K562 (cell line): Measurements from ENCODE around the gene POLR2A. TPM values are rescaled to one million over a fixed set of nuclear protein-coding genes. Genes with fewer than 3 reads are reported as not detected.

Experiments
- CUX1 ChIP-seq: fragments of 200-800 bp; sonication (Bioruptor generic); IDR thresholded peaks from 2 replicates; pipeline ENCODE4 v1.6.1; 2016; ENCODE audit warnings: missing genetic modification characterization, missing compliant biosample characterization
- FUS ChIP-seq: fragments of 200-400 bp; formaldehyde crosslinking; optimal IDR thresholded peaks from 2 replicates; pipeline ENCODE3; 2017; ENCODE audit warnings: low read depth, low read length
- HDAC2 ChIP-seq: fragments of 450-650 bp; IDR thresholded peaks from 2 replicates; pipeline ENCODE4 v1.6.1; 2016; ENCODE audit warnings: mild to moderate bottlenecking
- HMBOX1 ChIP-seq: sonication (generic); IDR thresholded peaks from 2 replicates; pipeline ENCODE4 v1.6.1; 2016
- JUND ChIP-seq, 2 experiments: IDR thresholded peaks; 2 replicates in 1 of 2; 3 replicates in 1 of 2; pipeline ENCODE4 v1.6.1; 2011; ENCODE audit warnings: borderline replicate concordance in 2 of 2, low read depth in 2 of 2, low read length in 2 of 2, improper control_type of control experiment in 1 of 2, missing biosample characterization in 1 of 2, missing genetic modification characterization in 1 of 2, missing genetic modification reagents in 1 of 2
- KAT7 ChIP-seq: sonication (generic); formaldehyde crosslinking; IDR thresholded peaks from 2 replicates; pipeline ENCODE4 v1.8.0; 2022; ENCODE audit warnings: missing genetic modification reagents, mild to moderate bottlenecking, borderline replicate concordance
- KDM1A ChIP-seq, 2 experiments: fragments of 450-650 bp; IDR thresholded peaks; 2 replicates each; pipeline ENCODE4 v1.6.1; 2016; ENCODE audit warnings: mild to moderate bottlenecking in 2 of 2
- MEF2A ChIP-seq: IDR thresholded peaks from 2 replicates; pipeline ENCODE4 v1.6.1; 2011; ENCODE audit warnings: low read depth, mild to moderate bottlenecking, low read length, moderate library complexity; ENCODE audit not compliant: control insufficient read depth
- NFXL1 ChIP-seq: fragments of 450-650 bp; formaldehyde crosslinking; IDR thresholded peaks from 2 replicates; pipeline ENCODE4 v1.4.0; 2021; ENCODE audit warnings: mild to moderate bottlenecking
- NR2C2 ChIP-seq, 2 experiments: fragments of 200-800 bp in 1 of 2; sonication (Bioruptor generic) in 1 of 2; sonication (generic) in 1 of 2; formaldehyde crosslinking in 1 of 2; IDR thresholded peaks; 2 replicates each; pipeline versions ENCODE4 v1.6.1 to v1.8.0; 2016 to 2022; ENCODE audit warnings: mild to moderate bottlenecking in 1 of 2, missing compliant biosample characterization in 1 of 2, missing genetic modification characterization in 1 of 2, missing genetic modification reagents in 1 of 2
- SMAD4 ChIP-seq: fragments of 250-450 bp; sonication (Bioruptor Pico); conservative IDR thresholded peaks from 2 replicates; pipeline ENCODE4 v1.8.0; 2021; ENCODE audit warnings: inconsistent platforms, mild to moderate bottlenecking, moderate library complexity
- SMARCB1 ChIP-seq: IDR thresholded peaks from 2 replicates; pipeline ENCODE4 v1.6.1; 2011; ENCODE audit warnings: improper control_type of control experiment, low read depth; ENCODE audit not compliant: insufficient read length
- SRSF7 ChIP-seq: fragments of 200-400 bp; formaldehyde crosslinking; optimal IDR thresholded peaks from 2 replicates; pipeline ENCODE3; 2017; ENCODE audit warnings: mild to moderate bottlenecking, low read depth, low read length
- TFAM ChIP-seq: fragments of 250-450 bp; sonication (Bioruptor Pico); conservative IDR thresholded peaks from 2 replicates; pipeline ENCODE4 v1.5.0; 2021; ENCODE audit warnings: mild to moderate bottlenecking, moderate library complexity
- TFE3 ChIP-seq: fragments of 450-650 bp; formaldehyde crosslinking; IDR thresholded peaks from 2 replicates; pipeline ENCODE4 v1.4.0; 2020; ENCODE audit warnings: mild to moderate bottlenecking, mixed read lengths
- polyA plus RNA-seq, 8 experiments: library from polyadenylated mRNA; depleted of rRNA in 4 of 8; stranded (reverse) in 5 of 8; unstranded in 3 of 8; fragments of >200 nt; fragmentation: Nextera tagmentation in 2 of 8; fragmentation: Illumina TruSeq in 1 of 8; extraction: Ambion mirVana in 2 of 8; extraction: Trizol in 1 of 8; gene quantifications; 2 replicates each; pipeline versions ENCODE4 v1.2.1 to v1.2.3, GENCODE V29; 2011 to 2014; ENCODE audit warnings: inconsistent platforms in 1 of 8, missing spikeins in 1 of 8
- total RNA-seq, 7 experiments: library from RNA; depleted of rRNA in 6 of 7; stranded (reverse); fragments of >200 nt in 6 of 7; fragmentation: Illumina TruSeq in 2 of 7; extraction: Trizol in 2 of 7; gene quantifications; 2 replicates each; pipeline versions ENCODE4 v1.2.1 to v1.2.3, GENCODE V29; 2011 to 2021; ENCODE audit warnings: low replicate concordance in 1 of 7
- TF ChIP-seq, protein P1 (sequence below): fragments of 250-450 bp; sonication (Bioruptor Pico); IDR thresholded peaks from 2 replicates; pipeline ENCODE4 v1.4.0; 2020; ENCODE audit warnings: mild to moderate bottlenecking, moderate library complexity, borderline replicate concordance

The POLR2A gene
- total and polyA plus RNA-seq, 9 of the 15 experiments (the other 6 are each of a cell fraction or from before 2014, with no cell fraction given) = 1.3 to 109 (median 12.4) TPM

- TF ChIP-seq SMARCB1 = no peak
- no peak for TF ChIP-seq MEF2A
- no peak for TF ChIP-seq KAT7
- TF ChIP-seq HDAC2 = 0 out of 2 replicates have a peak, but pooled peaks have one; percentile 29
- TF ChIP-seq SMAD4 (CRISPR knock-in tag) = no peak
- TF ChIP-seq KDM1A (IDR thresholded peaks at IDR 0.05) = peak; percentile 74 to 86
- no peak for TF ChIP-seq TFE3
- TF ChIP-seq TFAM = no peak
- TF ChIP-seq, protein P1, sequence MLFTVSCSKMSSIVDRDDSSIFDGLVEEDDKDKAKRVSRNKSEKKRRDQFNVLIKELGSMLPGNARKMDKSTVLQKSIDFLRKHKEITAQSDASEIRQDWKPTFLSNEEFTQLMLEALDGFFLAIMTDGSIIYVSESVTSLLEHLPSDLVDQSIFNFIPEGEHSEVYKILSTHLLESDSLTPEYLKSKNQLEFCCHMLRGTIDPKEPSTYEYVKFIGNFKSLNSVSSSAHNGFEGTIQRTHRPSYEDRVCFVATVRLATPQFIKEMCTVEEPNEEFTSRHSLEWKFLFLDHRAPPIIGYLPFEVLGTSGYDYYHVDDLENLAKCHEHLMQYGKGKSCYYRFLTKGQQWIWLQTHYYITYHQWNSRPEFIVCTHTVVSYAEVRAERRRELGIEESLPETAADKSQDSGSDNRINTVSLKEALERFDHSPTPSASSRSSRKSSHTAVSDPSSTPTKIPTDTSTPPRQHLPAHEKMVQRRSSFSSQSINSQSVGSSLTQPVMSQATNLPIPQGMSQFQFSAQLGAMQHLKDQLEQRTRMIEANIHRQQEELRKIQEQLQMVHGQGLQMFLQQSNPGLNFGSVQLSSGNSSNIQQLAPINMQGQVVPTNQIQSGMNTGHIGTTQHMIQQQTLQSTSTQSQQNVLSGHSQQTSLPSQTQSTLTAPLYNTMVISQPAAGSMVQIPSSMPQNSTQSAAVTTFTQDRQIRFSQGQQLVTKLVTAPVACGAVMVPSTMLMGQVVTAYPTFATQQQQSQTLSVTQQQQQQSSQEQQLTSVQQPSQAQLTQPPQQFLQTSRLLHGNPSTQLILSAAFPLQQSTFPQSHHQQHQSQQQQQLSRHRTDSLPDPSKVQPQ (CRISPR knock-in tag) = no peak
- no peak for TF ChIP-seq CUX1 (CRISPR knock-in tag)
- TF ChIP-seq HMBOX1 = peak; percentile 71
- no peak for TF ChIP-seq NFXL1 (CRISPR knock-in tag)
- no peak for TF ChIP-seq FUS
- TF ChIP-seq SRSF7 = no peak
- peak; percentile 80; the same call in 1 of the 2 replicates for TF ChIP-seq NR2C2 (CRISPR knock-in tag; IDR thresholded peaks at IDR 0.05)
- TF ChIP-seq NR2C2 (tag; IDR thresholded peaks at IDR 0.05) = peak; percentile 95
- TF ChIP-seq JUND (IDR thresholded peaks at IDR 0.05; ENCODE audit: borderline replicate concordance, low read depth, low read length) = peak; percentile 25; the same call in 1 of the 2 replicates
- TF ChIP-seq JUND (tag; IDR thresholded peaks at IDR 0.05; ENCODE audit: borderline replicate concordance, low read depth, low read length) = peak; percentile 47; the same call in 1 of the 3 replicates
Observed at GRCh38 chr17:7466639-7467341, 17.4 kb upstream of the POLR2A start (continued).
